ENCODE data around the gene EIF4E1B.

Gene EIF4E1B

DNA sequence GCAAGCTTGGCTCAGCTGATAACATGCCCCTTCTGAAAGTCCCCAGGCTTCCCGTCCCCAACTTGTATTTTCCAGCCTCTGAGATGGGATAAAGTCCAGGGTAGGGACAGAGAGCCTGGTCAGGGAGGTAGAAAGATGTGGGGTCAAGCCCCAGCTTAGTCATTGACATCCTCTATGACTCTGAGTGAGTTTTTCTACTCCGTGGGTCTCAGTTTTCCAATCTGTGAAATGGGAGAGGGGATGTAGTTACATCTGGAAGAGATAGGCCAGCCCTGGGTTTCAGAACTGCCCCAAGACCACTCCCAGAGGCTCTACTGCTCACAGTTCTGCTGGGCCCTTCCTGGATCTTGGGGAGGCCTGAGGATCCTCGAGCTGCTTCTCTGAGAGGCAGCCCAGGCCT is 23.6 kb upstream of the EIF4E1B start:
- no peak for DNase-seq (ENCODE audit: low read depth)
- no peak overlapping the region for H3K4me3 ChIP-seq (ENCODE audit: low read depth, low read length)
- TF ChIP-seq, protein P1, sequence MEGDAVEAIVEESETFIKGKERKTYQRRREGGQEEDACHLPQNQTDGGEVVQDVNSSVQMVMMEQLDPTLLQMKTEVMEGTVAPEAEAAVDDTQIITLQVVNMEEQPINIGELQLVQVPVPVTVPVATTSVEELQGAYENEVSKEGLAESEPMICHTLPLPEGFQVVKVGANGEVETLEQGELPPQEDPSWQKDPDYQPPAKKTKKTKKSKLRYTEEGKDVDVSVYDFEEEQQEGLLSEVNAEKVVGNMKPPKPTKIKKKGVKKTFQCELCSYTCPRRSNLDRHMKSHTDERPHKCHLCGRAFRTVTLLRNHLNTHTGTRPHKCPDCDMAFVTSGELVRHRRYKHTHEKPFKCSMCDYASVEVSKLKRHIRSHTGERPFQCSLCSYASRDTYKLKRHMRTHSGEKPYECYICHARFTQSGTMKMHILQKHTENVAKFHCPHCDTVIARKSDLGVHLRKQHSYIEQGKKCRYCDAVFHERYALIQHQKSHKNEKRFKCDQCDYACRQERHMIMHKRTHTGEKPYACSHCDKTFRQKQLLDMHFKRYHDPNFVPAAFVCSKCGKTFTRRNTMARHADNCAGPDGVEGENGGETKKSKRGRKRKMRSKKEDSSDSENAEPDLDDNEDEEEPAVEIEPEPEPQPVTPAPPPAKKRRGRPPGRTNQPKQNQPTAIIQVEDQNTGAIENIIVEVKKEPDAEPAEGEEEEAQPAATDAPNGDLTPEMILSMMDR (IDR thresholded peaks at IDR 0.05; ENCODE audit: insufficient read depth, low read depth, low read length, missing control alignments): no peak

GRCh38 chr5:176608142-176608705 is 22.3 kb upstream of the EIF4E1B start:
- H3K4me3 ChIP-seq (ENCODE audit: low read depth, low read length): no peak overlapping the region
- no peak for DNase-seq (ENCODE audit: low read depth)
- TF ChIP-seq, protein P1 (IDR thresholded peaks at IDR 0.05; ENCODE audit: insufficient read depth, low read depth, low read length, missing control alignments): no peak

- TF ChIP-seq, protein P1 (IDR thresholded peaks at IDR 0.05; ENCODE audit: insufficient read depth, low read depth, low read length, missing control alignments): no peak
- peak; percentile 55 for DNase-seq (ENCODE audit: low read depth)
- peak overlapping the region; percentile 58 for H3K4me3 ChIP-seq (ENCODE audit: low read depth, low read length)
Observed at GRCh38 chr5:176608937-176609723, 21.3 kb upstream of the EIF4E1B start.

- peak within 1 kb of the TSS; percentile 91 for H3K4me3 ChIP-seq (ENCODE audit: low read depth, low read length)
- TF ChIP-seq, protein P1 (IDR thresholded peaks at IDR 0.05; ENCODE audit: insufficient read depth, low read depth, low read length, missing control alignments): peak; percentile 11
- DNase-seq (ENCODE audit: low read depth): peak; percentile 77
Observed at GRCh38 chr5:176609724-176610434, 20.6 kb upstream of the EIF4E1B start, which contains the start of gene GPRIN1. TSS of gene GPRIN1 (minus strand) at chr5:176610156. CDS start at chr5:176599834, 10,322 bp downstream.

GRCh38 chr5:176610435-176610773 is 20.1 kb upstream of the EIF4E1B start:
- peak overlapping the region; percentile 91 for H3K4me3 ChIP-seq (ENCODE audit: low read depth, low read length)
- DNase-seq (ENCODE audit: low read depth): no peak
- TF ChIP-seq, protein P1 (IDR thresholded peaks at IDR 0.05; ENCODE audit: insufficient read depth, low read depth, low read length, missing control alignments): no peak

GRCh38 chr5:176611435-176611834 is 19.0 kb upstream of the EIF4E1B start:
- DNase-seq (ENCODE audit: low read depth): peak; percentile 50
- no peak overlapping the region for H3K4me3 ChIP-seq (ENCODE audit: low read depth, low read length)
- TF ChIP-seq, protein P1 (IDR thresholded peaks at IDR 0.05; ENCODE audit: insufficient read depth, low read depth, low read length, missing control alignments): no peak

Measured in GM12865 (cell line).